A673 (cell line): Measurements from ENCODE around the gene SEC31B. TPM values are rescaled to one million over a fixed set of nuclear protein-coding genes. Genes with fewer than 3 reads are reported as not detected.

ENCODE experiments used
- BruUV-seq: library from RNA; stranded (reverse); fragments of 400-500 nt; replicated peaks from 2 replicates; lab custom pipeline; 2021; lab: Mats Ljungman, UMichigan
- CTCF ChIA-PET: fragments of 300-600 bp; sonication (Branson Sonifier 250); formaldehyde crosslinking; loops from one replicate; lab custom pipeline; 2022; ENCODE audit warnings: antibody characterized with exemption; lab: Charles Lee
- POLR2A ChIA-PET: fragments of 300-600 bp; sonication (Branson Sonifier 250); formaldehyde crosslinking; loops from one replicate; lab custom pipeline; 2022; ENCODE audit warnings: antibody characterized with exemption; ENCODE audit not compliant: low non-redundant PET; lab: Charles Lee
- DNase-seq: peaks from one replicate; pipeline ENCODE4 v3.0.0-alpha.2; 2015; ENCODE audit warnings: low spot score
- H3K27ac ChIP-seq: fragments of 200-600 bp; sonication (generic); 2 replicates; pipeline ENCODE4 v1.5.1; 2016; ENCODE audit warnings: mixed run types, low read depth, mild to moderate bottlenecking, mixed read lengths, antibody characterized with exemption, low read length; ENCODE audit not compliant: poor library complexity, severe bottlenecking
- H3K27me3 ChIP-seq: fragments of 200-600 bp; sonication (generic); replicated peaks from 2 replicates; pipeline ENCODE4 v1.6.1; 2017; ENCODE audit warnings: mixed run types, low read depth, mild to moderate bottlenecking, mixed read lengths, antibody characterized with exemption, low read length; ENCODE audit not compliant: insufficient read depth, poor library complexity
- H3K36me3 ChIP-seq: fragments of 200-600 bp; sonication (generic); 2 replicates; pipeline ENCODE4 v1.6.1; 2016; ENCODE audit warnings: mixed run types, mild to moderate bottlenecking, mixed read lengths, antibody characterized with exemption, low read length; ENCODE audit not compliant: insufficient read depth, poor library complexity, severe bottlenecking
- H3K4me1 ChIP-seq: fragments of 200-600 bp; sonication (generic); 2 replicates; pipeline ENCODE4 v1.6.1; 2017; ENCODE audit warnings: mixed run types, mild to moderate bottlenecking, mixed read lengths, antibody characterized with exemption, low read length; ENCODE audit not compliant: insufficient read depth, poor library complexity, severe bottlenecking
- H3K4me3 ChIP-seq: fragments of 200-600 bp; sonication (generic); 2 replicates; pipeline ENCODE4 v1.5.1; 2016; ENCODE audit warnings: low read depth, mixed run types, mild to moderate bottlenecking, mixed read lengths, low read length; ENCODE audit not compliant: poor library complexity, severe bottlenecking
- H3K9me3 ChIP-seq: fragments of 200-600 bp; sonication (generic); 2 replicates; pipeline ENCODE4 v1.6.1; 2016; ENCODE audit warnings: mixed run types, low read depth, mild to moderate bottlenecking, mixed read lengths, antibody characterized with exemption, low read length; ENCODE audit not compliant: poor library complexity, severe bottlenecking
- EZH2 ChIP-seq: fragments of 200-600 bp; sonication (generic); IDR thresholded peaks from 2 replicates; pipeline ENCODE4 v1.6.1; 2017; ENCODE audit warnings: borderline replicate concordance, low read depth, mild to moderate bottlenecking, mixed read lengths, antibody characterized with exemption, low read length; ENCODE audit not compliant: poor library complexity, severe bottlenecking
- intact Hi-C: fragments of 100-400 bp; cut with micrococcal nuclease; formaldehyde crosslinking; loops from one replicate; pipeline ENCODE4 v1.10.0; 2022; ENCODE audit not compliant: unreplicated experiment
- total RNA-seq: library from RNA; stranded (reverse); gene quantifications from 2 replicates; pipeline ENCODE4 v1.2.3, GENCODE V29; 2021
- TF ChIP-seq, protein P1 (sequence below): fragments of 300-800, 200-600 bp; sonication (generic); conservative IDR thresholded peaks from 2 replicates; pipeline ENCODE4 v1.5.1; 2017; ENCODE audit warnings: low read depth, mild to moderate bottlenecking, antibody characterized with exemption, low read length, moderate library complexity, mixed read lengths

Gene SEC31B
- total RNA-seq, 1 experiment from 2014 or later, result 3.8 TPM

DNA sequence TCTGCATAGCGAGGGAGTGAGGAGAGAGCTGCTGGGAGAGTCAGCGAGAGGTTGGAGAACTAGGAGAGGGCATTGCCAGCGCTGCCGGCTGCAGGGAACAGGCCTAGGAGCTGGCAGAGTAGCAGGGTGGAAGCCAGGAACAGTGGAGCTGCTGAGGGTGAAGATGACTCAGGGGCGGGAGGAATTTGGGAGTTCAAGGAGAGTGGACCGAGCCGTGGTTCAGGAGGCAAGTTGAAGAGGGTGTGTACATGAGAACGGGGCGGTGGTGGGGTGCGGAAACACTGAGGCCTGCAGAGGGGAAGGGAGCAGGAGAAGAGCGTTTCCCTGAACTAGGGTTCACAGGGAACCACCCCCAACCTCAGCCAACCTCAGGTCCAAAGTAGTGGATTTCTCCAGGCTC lies 47.6 kb upstream of the SEC31B start:
- intact Hi-C loops, result no loop called here
- POLR2A ChIA-PET, result no interaction called here
- no TSS peak for BruUV-seq

DNA sequence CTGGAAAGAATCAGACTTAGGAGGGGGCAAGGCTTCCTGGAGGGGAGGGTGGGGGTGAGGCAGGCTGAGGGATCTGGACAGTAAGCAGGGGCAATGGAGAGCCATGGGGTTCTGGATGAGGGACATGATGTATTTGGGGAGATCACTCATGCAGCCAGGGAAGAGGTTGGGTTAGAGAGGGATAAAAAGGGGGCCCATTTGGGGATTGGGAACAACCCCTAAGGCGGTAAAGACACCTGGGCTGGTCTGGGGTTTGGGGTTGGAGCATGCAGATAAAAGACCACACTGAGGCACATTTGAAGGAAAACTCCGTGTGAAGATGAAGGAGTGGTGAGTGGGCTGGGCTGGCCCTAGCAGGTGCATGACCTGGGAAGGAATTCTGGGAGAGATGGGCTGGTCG lies 46.9 kb upstream of the SEC31B start:
- intact Hi-C loops, result no loop called here
- H3K4me1 ChIP-seq, result peaks cover 10% of the 10 kb centered on the region
- no peak for DNase-seq
- POLR2A ChIA-PET, result no interaction called here
- CTCF ChIA-PET, result no interaction called here
- no peaks in the 10 kb centered on the region for H3K36me3 ChIP-seq
- H3K27me3 ChIP-seq, result peaks cover 36% of the 10 kb centered on the region
- no TSS peak for BruUV-seq
- H3K9me3 ChIP-seq, result no peaks in the 10 kb centered on the region
- H3K4me3 ChIP-seq, result no peak overlapping the region
- TF ChIP-seq EZH2, result no peak
- TF ChIP-seq, protein P1, sequence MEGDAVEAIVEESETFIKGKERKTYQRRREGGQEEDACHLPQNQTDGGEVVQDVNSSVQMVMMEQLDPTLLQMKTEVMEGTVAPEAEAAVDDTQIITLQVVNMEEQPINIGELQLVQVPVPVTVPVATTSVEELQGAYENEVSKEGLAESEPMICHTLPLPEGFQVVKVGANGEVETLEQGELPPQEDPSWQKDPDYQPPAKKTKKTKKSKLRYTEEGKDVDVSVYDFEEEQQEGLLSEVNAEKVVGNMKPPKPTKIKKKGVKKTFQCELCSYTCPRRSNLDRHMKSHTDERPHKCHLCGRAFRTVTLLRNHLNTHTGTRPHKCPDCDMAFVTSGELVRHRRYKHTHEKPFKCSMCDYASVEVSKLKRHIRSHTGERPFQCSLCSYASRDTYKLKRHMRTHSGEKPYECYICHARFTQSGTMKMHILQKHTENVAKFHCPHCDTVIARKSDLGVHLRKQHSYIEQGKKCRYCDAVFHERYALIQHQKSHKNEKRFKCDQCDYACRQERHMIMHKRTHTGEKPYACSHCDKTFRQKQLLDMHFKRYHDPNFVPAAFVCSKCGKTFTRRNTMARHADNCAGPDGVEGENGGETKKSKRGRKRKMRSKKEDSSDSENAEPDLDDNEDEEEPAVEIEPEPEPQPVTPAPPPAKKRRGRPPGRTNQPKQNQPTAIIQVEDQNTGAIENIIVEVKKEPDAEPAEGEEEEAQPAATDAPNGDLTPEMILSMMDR, result no peak
- no peak overlapping the region for H3K27ac ChIP-seq

More for the DNA sequence above, 47.6 kb upstream of the SEC31B start:
- H3K27ac ChIP-seq, result no peak overlapping the region
- H3K36me3 ChIP-seq, result no peaks in the 10 kb centered on the region
- no peak for TF ChIP-seq EZH2
- TF ChIP-seq, protein P1, result no peak
- CTCF ChIA-PET, result interaction anchor here (0.5 to 0.6 kb wide), 2 partner anchors 103 to 534 kb away, joined by 3 to 4 read pairs; no protein-coding TSS in a partner anchor
- peaks cover 7% of the 10 kb centered on the region for H3K4me1 ChIP-seq
- peaks cover 36% of the 10 kb centered on the region for H3K27me3 ChIP-seq
- H3K9me3 ChIP-seq, result no peaks in the 10 kb centered on the region
- no peak overlapping the region for H3K4me3 ChIP-seq
- DNase-seq, result no peak

DNA sequence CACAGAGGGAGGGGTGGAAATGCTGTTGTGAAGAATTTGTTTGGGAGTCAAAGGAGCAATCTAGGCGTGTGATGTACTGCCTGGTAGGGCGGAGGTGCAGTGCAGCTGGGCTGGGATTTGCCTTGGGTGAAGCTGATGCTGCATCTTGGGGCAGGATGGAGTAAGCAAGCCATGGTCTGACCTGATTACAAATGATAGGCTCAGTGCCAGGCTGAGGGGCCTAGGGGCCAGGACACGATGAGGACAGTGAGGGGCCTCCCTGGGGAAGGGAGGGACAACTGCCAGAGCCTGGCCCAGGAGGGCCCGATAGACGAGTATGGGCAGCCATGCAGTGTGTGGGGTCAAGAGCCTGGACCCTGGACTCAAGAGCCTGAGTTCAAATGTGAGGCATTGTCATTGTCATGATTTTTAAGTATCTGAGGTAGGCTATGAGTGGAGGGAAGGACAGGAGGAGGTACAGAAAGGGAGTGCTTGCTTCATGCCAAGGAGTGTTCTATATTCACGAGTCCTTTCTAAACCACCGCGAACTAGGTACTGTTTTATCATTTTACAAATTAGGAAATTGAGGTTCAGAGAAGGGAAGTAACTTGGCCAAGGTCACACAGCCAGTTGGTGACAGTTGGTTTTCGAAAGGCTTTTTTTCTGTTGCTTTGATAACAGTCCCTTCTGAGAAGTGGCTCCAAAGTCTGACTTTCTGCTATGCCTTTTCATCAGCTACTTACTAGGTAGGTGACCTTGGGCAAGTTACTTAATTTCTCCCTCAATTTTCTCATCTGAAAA lies 45.7 kb upstream of the SEC31B start:
- H3K4me1 ChIP-seq, result peaks cover 10% of the 10 kb centered on the region
- TF ChIP-seq EZH2, result no peak
- TF ChIP-seq, protein P1, result no peak
- H3K4me3 ChIP-seq, result no peak overlapping the region
- BruUV-seq, result no TSS peak
- H3K36me3 ChIP-seq, result no peaks in the 10 kb centered on the region
- DNase-seq, result no peak
- peaks cover 36% of the 10 kb centered on the region for H3K27me3 ChIP-seq
- no peaks in the 10 kb centered on the region for H3K9me3 ChIP-seq
- intact Hi-C loops, result no loop called here
- H3K27ac ChIP-seq, result no peak overlapping the region
- ChIA-PET POLR2A (no interaction called here), CTCF (no interaction called here)
